Stomach (tissue), 9 donors: ENCODE data around the gene PLPP4. TPM values are rescaled to one million over a fixed set of nuclear protein-coding genes. Genes with fewer than 3 reads are reported as not detected.

Source experiments
- DNase-seq, 2 donors: peaks; one replicate each; pipeline versions ENCODE4 v3.0.0 to v3.0.0-alpha.2; 2013 to 2019
- H3K27ac ChIP-seq, 5 donors: fragments of 200-600 bp in 4 of 5; sonication (generic) in 4 of 5; one replicate each; pipeline ENCODE4 v1.5.1; 2013 to 2019; ENCODE audit warnings: mild to moderate bottlenecking in 1 of 5, moderate library complexity in 1 of 5
- H3K27me3 ChIP-seq, 3 donors: fragments of 200-600 bp; sonication (generic); one replicate each; pipeline ENCODE4 v1.5.1; 2017 to 2019; ENCODE audit warnings: mixed run types in 1 of 3
- H3K36me3 ChIP-seq, 4 donors: fragments of 200-600 bp; sonication (generic); 1 replicate in 3 of 4; 2 replicates in 1 of 4; pipeline ENCODE4 v1.5.1; 2016 to 2019
- H3K4me1 ChIP-seq, 4 donors: fragments of 200-600 bp; sonication (generic); one replicate each; pipeline ENCODE4 v1.5.1; 2016 to 2019
- H3K4me3 ChIP-seq, 4 donors: fragments of 200-600 bp; sonication (generic) in 3 of 4; one replicate each; pipeline ENCODE4 v1.5.1; 2016 to 2019; ENCODE audit warnings: mild to moderate bottlenecking in 1 of 4
- H3K9me3 ChIP-seq, 4 donors: fragments of 200-600 bp; sonication (generic); one replicate each; pipeline ENCODE4 v1.5.1; 2016 to 2019
- EP300 ChIP-seq: sonication (generic); formaldehyde crosslinking; IDR thresholded peaks from one replicate; pipeline ENCODE4 v1.6.1; 2017; ENCODE audit warnings: antibody characterized with exemption
- POLR2A ChIP-seq, 4 donors: fragments of 450-650 bp; IDR thresholded peaks; one replicate each; pipeline ENCODE4 v1.6.1; 2016; ENCODE audit warnings: antibody characterized with exemption in 4 of 4, control low read depth in 2 of 4, mild to moderate bottlenecking in 1 of 4, moderate library complexity in 1 of 4
- POLR2AphosphoS5 ChIP-seq, 3 donors: sonication (generic); formaldehyde crosslinking; IDR thresholded peaks; one replicate each; pipeline ENCODE4 v1.6.1; 2016; ENCODE audit warnings: antibody characterized with exemption in 3 of 3
- WGBS, 5 donors: extraction: QIAGEN DNeasy Blood & Tissue Kit in 3 of 5; methylation state at CpG; one replicate each; pipeline versions ENCODE4 v1.1.5 to v1.1.7; 2013 to 2018; 5-methylcytosine and 5-hydroxymethylcytosine counted together
- intact Hi-C: fragments of 100-400 bp; cut with DNase I; formaldehyde crosslinking; loops from one replicate; pipeline ENCODE4 v1.15.1; 2023; ENCODE audit warnings: low total_unique reads
- polyA plus RNA-seq, 3 donors: library from polyadenylated mRNA; stranded (reverse); fragments of 200-250 nt; gene quantifications; one replicate each; pipeline ENCODE4 v1.2.3, GENCODE V29; 2013
- total RNA-seq, 5 donors: library from RNA; depleted of rRNA; stranded (reverse); fragments of >200 nt; gene quantifications; one replicate each; pipeline versions ENCODE4 v1.1.0 to v1.2.3, GENCODE V29; 2014 to 2016
- TF ChIP-seq, protein P1 (sequence below), 7 experiments: fragments of 450-650 bp in 4 of 7; fragments of 200-600 bp in 3 of 7; sonication (generic) in 3 of 7; IDR thresholded peaks; one replicate each; pipeline ENCODE4 v1.5.1; 2016 to 2019; ENCODE audit warnings: antibody characterized with exemption in 7 of 7, control low read depth in 2 of 7, mild to moderate bottlenecking in 1 of 7
- donor health status: healthy with polysubstance abuse.
- donor health status: Bipolar disorder and iron deficiency.
- donor health status: healthy.

Gene PLPP4
- total and polyA plus RNA-seq, 8 donors: not detected

DNA sequence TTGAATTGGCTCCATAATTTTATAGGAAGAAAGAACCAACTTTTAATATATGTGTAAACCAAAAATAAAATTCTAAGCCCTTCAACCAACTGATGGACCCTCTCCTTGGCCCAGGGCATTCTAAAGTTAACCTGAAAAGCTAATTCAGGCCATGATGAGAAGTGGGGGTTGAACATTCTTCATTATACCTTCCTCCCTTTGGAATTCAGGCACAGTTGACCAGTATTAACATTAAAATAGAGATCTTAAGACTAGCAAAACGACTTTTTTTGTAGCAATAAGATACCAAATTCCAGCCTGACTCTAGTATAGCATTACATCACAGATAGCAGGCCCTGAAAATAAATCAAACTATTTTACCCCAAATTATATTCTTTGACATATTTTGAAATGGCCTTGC is 173.2 kb downstream of the PLPP4 start:
- H3K27ac ChIP-seq: no peak overlapping the region
- intact Hi-C loops: no loop called here
- peaks cover 0 to 6% (median 3%) of the 10 kb centered on the region in 4 donors for H3K4me1 ChIP-seq
- DNase-seq: no peak
- WGBS, 5 donors: 29 to 41% (median 38%) methylated on average over 1 of the region's 1 CpG
- no peaks in the 10 kb centered on the region for H3K27me3 ChIP-seq
- TF ChIP-seq, protein P1, sequence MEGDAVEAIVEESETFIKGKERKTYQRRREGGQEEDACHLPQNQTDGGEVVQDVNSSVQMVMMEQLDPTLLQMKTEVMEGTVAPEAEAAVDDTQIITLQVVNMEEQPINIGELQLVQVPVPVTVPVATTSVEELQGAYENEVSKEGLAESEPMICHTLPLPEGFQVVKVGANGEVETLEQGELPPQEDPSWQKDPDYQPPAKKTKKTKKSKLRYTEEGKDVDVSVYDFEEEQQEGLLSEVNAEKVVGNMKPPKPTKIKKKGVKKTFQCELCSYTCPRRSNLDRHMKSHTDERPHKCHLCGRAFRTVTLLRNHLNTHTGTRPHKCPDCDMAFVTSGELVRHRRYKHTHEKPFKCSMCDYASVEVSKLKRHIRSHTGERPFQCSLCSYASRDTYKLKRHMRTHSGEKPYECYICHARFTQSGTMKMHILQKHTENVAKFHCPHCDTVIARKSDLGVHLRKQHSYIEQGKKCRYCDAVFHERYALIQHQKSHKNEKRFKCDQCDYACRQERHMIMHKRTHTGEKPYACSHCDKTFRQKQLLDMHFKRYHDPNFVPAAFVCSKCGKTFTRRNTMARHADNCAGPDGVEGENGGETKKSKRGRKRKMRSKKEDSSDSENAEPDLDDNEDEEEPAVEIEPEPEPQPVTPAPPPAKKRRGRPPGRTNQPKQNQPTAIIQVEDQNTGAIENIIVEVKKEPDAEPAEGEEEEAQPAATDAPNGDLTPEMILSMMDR (IDR thresholded peaks at IDR 0.05): no peak
- no peak for TF ChIP-seq POLR2AphosphoS5 (IDR thresholded peaks at IDR 0.05)
- no peak for TF ChIP-seq POLR2A (IDR thresholded peaks at IDR 0.05)
- no peak for TF ChIP-seq EP300
- H3K4me3 ChIP-seq: no peak overlapping the region
- no peaks in the 10 kb centered on the region for H3K36me3 ChIP-seq
- H3K9me3 ChIP-seq: peaks cover 0 to 11% (median 7%) of the 10 kb centered on the region in 4 donors

DNA sequence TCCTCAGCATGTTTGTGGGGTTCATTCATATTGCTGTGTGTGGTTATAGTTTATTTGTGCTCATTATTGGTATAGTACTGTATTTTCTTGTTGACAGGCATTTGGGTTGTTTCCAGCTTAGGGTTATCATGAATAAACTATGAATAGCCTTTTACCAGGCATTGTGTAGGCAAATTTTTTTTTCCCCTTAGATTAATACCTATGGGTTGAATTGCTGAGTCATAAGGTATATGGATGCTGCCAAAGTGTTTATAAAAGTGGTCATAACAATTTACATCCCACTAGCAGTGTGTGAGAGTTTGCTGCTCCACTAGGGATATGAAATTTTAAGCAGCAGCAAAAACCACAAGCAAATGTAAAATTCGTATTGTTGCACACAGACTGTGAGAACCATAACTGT is 175.0 kb downstream of the PLPP4 start:
- DNase-seq: no peak
- H3K36me3 ChIP-seq: no peaks in the 10 kb centered on the region
- no peaks in the 10 kb centered on the region for H3K27me3 ChIP-seq
- TF ChIP-seq, protein P1 (IDR thresholded peaks at IDR 0.05): no peak
- no peak for TF ChIP-seq POLR2A (IDR thresholded peaks at IDR 0.05)
- TF ChIP-seq EP300: no peak
- no peak for TF ChIP-seq POLR2AphosphoS5 (IDR thresholded peaks at IDR 0.05)
- H3K9me3 ChIP-seq: peaks cover 0 to 11% (median 7%) of the 10 kb centered on the region in 4 donors
- 15 to 56% (median 43%) methylated on average over 1 of the region's 1 CpG for WGBS, 5 donors
- H3K27ac ChIP-seq: no peak overlapping the region
- intact Hi-C loops: no loop called here
- H3K4me1 ChIP-seq: peaks cover 0 to 6% (median 3%) of the 10 kb centered on the region in 4 donors
- H3K4me3 ChIP-seq: no peak overlapping the region

DNA sequence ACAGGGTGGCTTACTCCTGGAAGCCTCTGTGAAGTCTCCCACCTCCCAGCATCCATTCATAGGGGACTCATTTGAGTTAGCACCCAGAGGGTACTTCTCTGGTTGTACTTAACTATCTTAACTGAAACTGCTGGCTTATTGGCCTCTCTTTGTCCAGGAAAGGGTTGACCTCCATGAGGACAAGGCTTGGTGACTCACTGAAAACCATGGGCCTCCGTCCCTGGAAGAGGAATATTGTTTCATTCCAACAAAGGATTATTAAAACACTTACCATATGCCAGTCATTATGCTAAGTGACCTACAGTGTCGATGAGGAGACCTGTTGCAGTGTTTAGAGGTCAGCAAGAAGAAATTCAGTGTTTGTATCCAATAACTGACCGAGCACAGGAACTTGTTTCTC is 175.9 kb downstream of the PLPP4 start:
- 53 to 69% (median 66%) methylated on average over 3 of the region's 3 CpGs for WGBS, 5 donors
- TF ChIP-seq POLR2AphosphoS5 (IDR thresholded peaks at IDR 0.05): no peak
- no peak for TF ChIP-seq EP300
- no peak for TF ChIP-seq POLR2A (IDR thresholded peaks at IDR 0.05)
- TF ChIP-seq, protein P1 (IDR thresholded peaks at IDR 0.05): no peak
- no peak for DNase-seq

DNA sequence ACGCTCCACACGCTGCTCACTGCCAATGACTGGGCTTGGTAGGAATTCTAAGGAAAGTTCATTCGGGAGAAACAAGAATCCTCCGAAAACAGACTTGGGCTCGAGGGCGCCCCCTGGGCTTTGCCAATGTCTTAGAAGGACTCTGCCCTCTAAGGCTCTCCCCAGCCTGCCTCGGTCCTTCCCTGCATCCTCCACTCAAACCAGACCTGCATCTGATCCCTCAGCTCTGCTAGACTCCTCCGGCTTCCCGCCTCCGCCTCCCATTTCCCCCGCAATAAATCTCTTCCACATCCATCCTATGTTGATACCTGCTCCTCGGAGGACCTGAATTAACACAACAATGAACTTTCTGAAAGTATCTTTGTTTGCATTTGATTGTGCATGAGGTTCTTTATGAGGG is 177.6 kb downstream of the PLPP4 start:
- no peak overlapping the region for H3K27ac ChIP-seq

More for the DNA sequence above, 175.9 kb downstream of the PLPP4 start:
- intact Hi-C loops: no loop called here
- Histone ChIP-seq H3K4me1 (peaks cover 0 to 6% (median 3%) of the 10 kb centered on the region in 4 donors), H3K27ac (no peak overlapping the region), H3K9me3 (peaks cover 0 to 11% (median 7%) of the 10 kb centered on the region in 4 donors), H3K36me3 (no peaks in the 10 kb centered on the region), H3K27me3 (no peaks in the 10 kb centered on the region), H3K4me3 (no peak overlapping the region)

More for the DNA sequence above, 177.6 kb downstream of the PLPP4 start:
- Histone ChIP-seq H3K27me3 (no peaks in the 10 kb centered on the region), H3K9me3 (peaks cover 0 to 6% (median under 1%) of the 10 kb centered on the region in 4 donors), H3K36me3 (no peaks in the 10 kb centered on the region), H3K4me1 (peaks cover 0 to 6% (median 3%) of the 10 kb centered on the region in 4 donors), H3K4me3 (no peak overlapping the region)
- 75 to 86% (median 79%) methylated on average over 12 of the region's 12 CpGs for WGBS, 5 donors
- DNase-seq: no peak
- TF ChIP-seq, protein P1 (IDR thresholded peaks at IDR 0.05): no peak
- TF ChIP-seq EP300 (no peak), POLR2A (IDR thresholded peaks at IDR 0.05) (no peak), POLR2AphosphoS5 (IDR thresholded peaks at IDR 0.05) (no peak)
- intact Hi-C loops: no loop called here
